ENCODE results near the gene OBSL1. TPM values are rescaled to one million over a fixed set of nuclear protein-coding genes. Genes with fewer than 3 reads are reported as not detected.

The OBSL1 gene
- total RNA-seq, 2 experiments from 2014 or later = 1.3 to 1.4 TPM

DNA sequence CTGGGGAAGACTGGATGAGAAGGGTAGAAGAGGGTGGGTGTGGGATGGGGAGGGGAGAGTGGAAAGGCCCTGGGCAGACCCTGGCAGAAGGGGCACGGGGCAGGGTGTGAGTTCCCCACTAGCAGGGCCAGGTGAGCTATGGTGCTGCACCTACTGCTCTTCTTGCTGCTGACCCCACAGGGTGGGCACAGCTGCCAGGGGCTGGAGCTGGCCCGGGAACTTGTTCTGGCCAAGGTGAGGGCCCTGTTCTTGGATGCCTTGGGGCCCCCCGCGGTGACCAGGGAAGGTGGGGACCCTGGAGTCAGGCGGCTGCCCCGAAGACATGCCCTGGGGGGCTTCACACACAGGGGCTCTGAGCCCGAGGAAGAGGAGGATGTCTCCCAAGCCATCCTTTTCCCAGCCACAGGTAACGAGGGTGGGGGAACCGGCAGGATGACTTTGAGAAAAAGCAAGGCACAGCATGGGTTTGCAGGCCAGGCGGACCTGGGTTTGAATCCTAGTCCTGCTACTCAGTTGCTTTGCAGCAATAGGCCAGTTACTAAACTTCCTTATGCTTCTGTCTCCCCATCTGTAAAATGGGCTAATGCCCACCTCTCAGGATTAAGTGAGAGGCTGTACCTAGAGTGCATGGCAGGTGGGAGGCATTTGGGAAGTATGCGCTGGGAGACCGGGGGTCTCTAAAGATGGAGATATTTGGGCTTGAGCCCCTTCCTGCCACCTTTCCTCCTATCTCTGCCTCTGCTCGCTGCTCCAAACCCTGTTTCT is 1.1 kb upstream of the OBSL1 start, which contains the start of gene INHA:
TSS of gene INHA (plus strand) at position 74 of the 765 bp plus-strand sequence. CDS start at position 139, 65 bp downstream.
- H3K27me3 Mint-ChIP-seq = peaks cover 40% of the 10 kb centered on the region
- ATAC-seq = no peak
- ChIA-PET POLR2A (no interaction called here), CTCF (interaction anchor here (1.1 to 3.1 kb wide), 2 partner anchors 12 to 43 kb away, joined by 3 to 22 read pairs; no protein-coding TSS in a partner anchor)
- intact Hi-C loops (cut with micrococcal nuclease) = no loop called here
- H3K36me3 Mint-ChIP-seq (ENCODE audit: low read depth) = no peaks in the 10 kb centered on the region
- H3K27ac Mint-ChIP-seq = no peak within 1 kb of the TSS
- DNase-seq = no peak
- H3K9me3 Mint-ChIP-seq = no peaks in the 10 kb centered on the region
- no peaks in the 10 kb centered on the region for H3K4me1 Mint-ChIP-seq (ENCODE audit: low read depth)
- peak within 1 kb of the TSS; percentile 11 for H3K4me3 Mint-ChIP-seq
- no peak for TF ChIP-seq CTCF (IDR thresholded peaks at IDR 0.05)

GRCh38 chr2:219570924-219571310 is 422 bp downstream of the OBSL1 start:
- ChIA-PET POLR2A (interaction anchor here (1.0 kb wide), 2 partner anchors 11 to 20 kb away, joined by 3 read pairs; no protein-coding TSS in a partner anchor), CTCF (interaction anchor here (1.1 to 3.1 kb wide), 3 partner anchors 11 to 30 kb away, joined by 3 to 22 read pairs (median 6); no protein-coding TSS in a partner anchor)
- no peak for TF ChIP-seq CTCF (IDR thresholded peaks at IDR 0.05)
- no peaks in the 10 kb centered on the region for H3K4me1 Mint-ChIP-seq (ENCODE audit: low read depth)
- no peak overlapping the region for H3K4me3 Mint-ChIP-seq
- no peaks in the 10 kb centered on the region for H3K9me3 Mint-ChIP-seq
- intact Hi-C loops (cut with micrococcal nuclease) = no loop called here
- DNase-seq (no peak), ATAC-seq (peak; percentile 29)
- H3K36me3 Mint-ChIP-seq (ENCODE audit: low read depth) = no peaks in the 10 kb centered on the region
- H3K27me3 Mint-ChIP-seq = peaks cover 41% of the 10 kb centered on the region
- H3K27ac Mint-ChIP-seq = no peak overlapping the region

GRCh38 chr2:219570194-219570923 is 980 bp downstream of the OBSL1 start:
- Mint-ChIP-seq H3K27ac (no peak overlapping the region), H3K4me3 (peak overlapping the region; percentile 47), H3K9me3 (no peaks in the 10 kb centered on the region), H3K27me3 (peaks cover 37% of the 10 kb centered on the region), H3K36me3 (ENCODE audit: low read depth) (no peaks in the 10 kb centered on the region), H3K4me1 (ENCODE audit: low read depth) (no peaks in the 10 kb centered on the region)
- no peak for DNase-seq
- peak; percentile 57 for ATAC-seq
- intact Hi-C loops (cut with micrococcal nuclease) = no loop called here
- no peak for TF ChIP-seq CTCF (IDR thresholded peaks at IDR 0.05)
- ChIA-PET CTCF (interaction anchor here (0.8 to 3.1 kb wide), 4 partner anchors 10 to 29 kb away, joined by 3 to 22 read pairs (median 5); no protein-coding TSS in a partner anchor), POLR2A (interaction anchor here (1.0 kb wide), 1 partner anchor 10 kb away, joined by 3 read pairs; no protein-coding TSS in a partner anchor)

GRCh38 chr2:219569635-219570034 is 1.7 kb downstream of the OBSL1 start:
- Mint-ChIP-seq H3K4me3 (peak overlapping the region; percentile 7), H3K27ac (no peak overlapping the region), H3K4me1 (ENCODE audit: low read depth) (no peaks in the 10 kb centered on the region), H3K27me3 (peaks cover 38% of the 10 kb centered on the region), H3K9me3 (no peaks in the 10 kb centered on the region), H3K36me3 (ENCODE audit: low read depth) (no peaks in the 10 kb centered on the region)
- CTCF ChIA-PET = interaction anchor here (0.8 kb wide), 1 partner anchor 9 kb away, joined by 4 read pairs; no protein-coding TSS in a partner anchor
- no peak for ATAC-seq
- TF ChIP-seq CTCF (IDR thresholded peaks at IDR 0.05) = no peak
- POLR2A ChIA-PET = no interaction called here
- DNase-seq = no peak
- intact Hi-C loops (cut with micrococcal nuclease) = no loop called here
